Stimulated activated CD4-positive, alpha-beta T cell treated with anti-CD3 and anti-CD28 coated beads, TNF-alpha, amount 100 ng/mL, for 48 hours (primary cell): ENCODE data around the gene CBLC.
"Not testable (repeated sequence)": the region's sequence is repeated elsewhere in the genome, so short reads cannot be mapped to it uniquely, and the experiment has no call there.

ENCODE experiments used
- DNase-seq, 3 donors: peaks; one replicate each; pipeline ENCODE4 v3.0.0-alpha.2; 2020; ENCODE audit warnings: low read depth in 3 of 3

Gene CBLC

DNA sequence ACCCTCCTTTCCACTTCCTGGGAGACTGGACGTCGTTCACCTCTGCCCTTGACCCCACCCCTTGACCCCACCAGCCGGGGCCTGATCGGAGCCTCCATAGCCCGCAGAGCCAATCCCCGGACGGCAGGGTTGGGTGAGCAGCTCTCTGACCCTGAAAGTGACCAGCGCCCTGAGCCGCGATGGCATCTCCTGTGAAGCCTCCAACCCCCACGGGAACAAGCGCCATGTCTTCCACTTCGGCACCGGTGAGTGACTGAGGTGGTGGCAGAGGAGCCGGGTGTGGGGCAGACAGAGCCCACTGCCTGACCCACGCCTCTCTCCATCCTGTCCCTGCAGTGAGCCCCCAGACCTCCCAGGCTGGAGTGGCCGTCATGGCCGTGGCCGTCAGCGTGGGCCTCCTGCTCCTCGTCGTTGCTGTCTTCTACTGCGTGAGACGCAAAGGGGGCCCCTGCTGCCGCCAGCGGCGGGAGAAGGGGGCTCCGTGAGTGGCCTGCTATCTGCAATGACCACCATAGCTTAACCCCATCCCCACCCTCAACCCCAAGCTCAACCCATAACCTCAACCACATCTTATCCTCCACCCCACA, 41.6 kb downstream of the CBLC start:
- DNase-seq = no peak

DNA sequence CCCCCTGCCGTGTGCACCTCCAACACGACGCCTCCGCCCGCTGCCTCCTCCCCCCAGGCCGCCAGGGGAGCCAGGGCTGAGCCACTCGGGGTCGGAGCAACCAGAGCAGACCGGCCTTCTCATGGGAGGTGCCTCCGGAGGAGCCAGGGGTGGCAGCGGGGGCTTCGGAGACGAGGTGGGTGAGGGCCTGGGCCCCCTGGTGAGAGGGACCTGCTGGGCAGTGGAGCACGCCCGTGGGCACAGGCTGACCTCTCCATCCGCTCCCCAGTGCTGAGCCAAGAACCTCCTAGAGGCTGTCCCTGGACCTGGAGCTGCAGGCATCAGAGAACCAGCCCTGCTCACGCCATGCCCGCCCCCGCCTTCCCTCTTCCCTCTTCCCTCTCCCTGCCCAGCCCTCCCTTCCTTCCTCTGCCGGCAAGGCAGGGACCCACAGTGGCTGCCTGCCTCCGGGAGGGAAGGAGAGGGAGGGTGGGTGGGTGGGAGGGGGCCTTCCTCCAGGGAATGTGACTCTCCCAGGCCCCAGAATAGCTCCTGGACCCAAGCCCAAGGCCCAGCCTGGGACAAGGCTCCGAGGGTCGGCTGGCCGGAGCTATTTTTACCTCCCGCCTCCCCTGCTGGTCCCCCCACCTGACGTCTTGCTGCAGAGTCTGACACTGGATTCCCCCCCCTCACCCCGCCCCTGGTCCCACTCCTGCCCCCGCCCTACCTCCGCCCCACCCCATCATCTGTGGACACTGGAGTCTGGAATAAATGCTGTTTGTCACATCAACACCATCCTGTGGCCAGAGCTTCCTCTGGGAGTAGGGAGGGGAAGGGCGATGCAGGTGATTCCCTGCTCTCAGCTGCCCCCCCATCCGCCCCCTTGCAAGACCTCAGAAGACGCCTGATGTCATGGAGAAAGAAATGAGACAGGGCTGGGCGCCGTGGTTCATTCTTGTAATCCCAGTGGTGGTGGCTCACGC, 43.2 kb downstream of the CBLC start:
- no peak for DNase-seq

DNA sequence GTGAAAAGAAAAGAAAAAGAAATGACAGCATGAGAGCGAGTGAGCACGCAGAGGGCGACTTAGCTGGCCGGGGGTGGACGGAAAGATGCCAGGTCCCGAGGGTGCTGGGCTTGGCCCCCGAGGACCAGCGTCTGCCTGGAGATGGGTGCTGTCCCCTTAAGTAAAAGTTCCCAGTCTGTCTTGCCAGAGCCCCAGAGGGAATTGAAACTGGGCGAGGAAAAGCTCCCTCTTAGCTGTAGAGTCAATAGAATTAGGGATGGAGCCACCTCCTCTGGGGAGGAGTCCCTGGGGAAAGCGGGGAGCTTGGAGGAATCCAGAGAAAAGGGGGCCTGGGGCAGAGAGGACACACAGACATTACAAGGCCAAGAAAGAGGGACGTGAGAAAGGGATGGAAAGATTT, 44.5 kb downstream of the CBLC start:
- DNase-seq = no peak

DNA sequence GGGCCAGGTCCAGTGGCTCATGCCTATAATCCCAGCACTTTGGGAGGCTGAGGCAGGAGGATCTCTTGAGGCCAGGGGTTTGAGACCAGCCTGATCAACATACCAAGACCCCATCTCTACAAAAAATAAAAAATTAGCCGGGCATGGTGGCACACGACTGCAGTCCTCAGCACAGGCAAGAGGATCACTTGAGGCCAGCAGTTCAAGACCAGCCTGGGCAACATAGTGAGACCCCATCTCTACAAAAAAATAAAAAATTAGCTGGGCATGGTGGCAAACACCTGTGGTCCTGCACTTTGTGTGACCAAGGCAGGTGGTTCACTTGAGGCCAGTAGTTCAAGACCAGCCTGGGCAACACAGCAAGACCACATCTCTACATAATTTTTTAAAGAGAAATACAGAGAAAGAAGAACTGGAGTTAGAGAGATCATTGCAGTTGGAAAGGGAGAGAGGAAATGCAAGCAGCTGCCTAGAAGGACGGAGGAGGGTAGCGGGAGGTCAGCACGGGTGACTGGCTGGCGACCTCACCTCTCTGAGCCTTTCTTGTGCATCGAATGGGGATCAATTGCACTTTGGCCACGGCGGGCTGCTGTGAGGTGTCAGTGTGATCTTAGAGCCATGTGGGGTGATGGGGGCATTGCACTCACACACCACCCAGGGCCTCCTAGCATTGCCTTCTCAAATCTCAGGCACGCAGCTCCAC, 45.1 kb downstream of the CBLC start:
- DNase-seq = no peak

DNA sequence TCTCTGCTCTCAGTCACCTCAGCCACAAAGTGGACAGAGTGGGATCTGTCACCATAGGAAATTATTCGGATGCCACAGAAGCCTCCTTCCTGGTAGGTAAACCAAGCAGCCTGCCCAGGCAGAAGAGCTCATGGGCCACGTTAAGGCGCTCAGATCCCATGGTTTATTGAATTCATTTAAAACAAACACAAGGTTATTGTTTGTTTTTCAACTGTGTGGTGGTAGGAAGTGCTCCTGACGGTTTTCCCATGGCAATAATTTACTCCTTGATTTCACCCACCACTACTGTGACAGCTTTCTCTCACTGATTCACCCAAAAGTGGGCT, 45.6 kb downstream of the CBLC start:
- no peak for DNase-seq

- no peak for DNase-seq
Measured at GRCh38 chr19:44824761-44825160, 47.1 kb downstream of the CBLC start.

DNA sequence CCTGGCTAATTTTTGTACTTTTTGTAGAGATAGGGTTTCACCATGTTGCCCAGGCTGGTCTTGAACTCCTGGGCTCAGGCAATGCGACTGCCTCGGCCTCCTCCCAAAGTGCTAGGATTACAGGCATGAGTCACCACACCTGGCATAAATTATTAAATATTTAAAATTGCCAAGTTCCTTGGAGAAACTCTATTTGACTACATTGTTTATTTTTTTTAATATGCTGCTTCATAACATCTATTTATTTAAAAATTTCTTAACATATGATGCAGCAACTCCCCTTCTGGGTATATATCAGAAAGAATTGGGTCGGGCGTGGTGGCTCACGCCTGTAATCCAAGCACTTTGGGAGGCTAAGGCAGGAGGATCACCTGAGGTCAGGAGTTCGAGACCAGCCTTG, 55.2 kb downstream of the CBLC start:
- DNase-seq = not testable (repeated sequence)

GRCh38 chr19:44834399-44834798, 56.7 kb downstream of the CBLC start:
- not testable (repeated sequence) for DNase-seq

DNA sequence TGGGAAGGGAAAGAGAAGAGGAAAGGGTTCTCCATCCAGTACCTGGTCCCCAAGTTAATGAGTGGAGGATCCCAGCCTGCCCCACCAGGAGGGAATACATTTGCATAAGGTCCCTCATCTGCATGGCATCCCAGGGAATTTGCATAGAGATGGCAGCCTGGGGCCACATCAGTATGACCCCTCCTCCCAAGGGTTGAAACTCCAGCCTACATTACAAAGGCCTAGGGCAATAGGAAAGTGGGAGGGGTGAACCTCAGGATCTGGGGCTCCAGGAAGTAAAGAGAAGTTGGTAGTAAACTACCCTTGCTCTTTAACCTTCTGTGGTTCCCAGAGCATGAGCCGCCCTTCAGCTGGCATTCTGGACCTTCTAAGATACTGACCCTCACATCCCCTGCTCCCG, 61.6 kb downstream of the CBLC start:
- no peak for DNase-seq

DNA sequence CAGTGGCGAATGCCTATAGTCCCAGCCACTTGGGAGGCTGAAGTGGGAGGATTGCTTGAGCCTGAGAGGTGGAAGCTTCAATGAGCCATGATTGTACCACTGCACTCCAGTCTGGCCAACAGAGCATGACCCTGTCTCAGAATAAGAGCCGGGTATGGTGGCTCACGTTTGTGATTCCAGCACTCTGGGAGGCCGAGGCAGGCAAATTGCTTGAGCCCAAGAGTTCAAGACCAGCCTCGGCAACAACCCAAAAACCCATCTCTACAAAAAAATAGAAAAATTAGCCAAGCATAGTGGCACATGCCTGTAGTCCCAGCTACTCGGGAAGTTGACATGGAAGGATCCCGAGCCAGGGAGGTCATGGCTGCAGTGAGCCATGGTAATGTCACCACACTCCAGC, 63.1 kb downstream of the CBLC start:
- no peak for DNase-seq

- DNase-seq = no peak
Measured at GRCh38 chr19:44841231-44841630, 63.5 kb downstream of the CBLC start.

- no peak for DNase-seq
Measured at GRCh38 chr19:44845286-44845611, 67.6 kb downstream of the CBLC start.

DNA sequence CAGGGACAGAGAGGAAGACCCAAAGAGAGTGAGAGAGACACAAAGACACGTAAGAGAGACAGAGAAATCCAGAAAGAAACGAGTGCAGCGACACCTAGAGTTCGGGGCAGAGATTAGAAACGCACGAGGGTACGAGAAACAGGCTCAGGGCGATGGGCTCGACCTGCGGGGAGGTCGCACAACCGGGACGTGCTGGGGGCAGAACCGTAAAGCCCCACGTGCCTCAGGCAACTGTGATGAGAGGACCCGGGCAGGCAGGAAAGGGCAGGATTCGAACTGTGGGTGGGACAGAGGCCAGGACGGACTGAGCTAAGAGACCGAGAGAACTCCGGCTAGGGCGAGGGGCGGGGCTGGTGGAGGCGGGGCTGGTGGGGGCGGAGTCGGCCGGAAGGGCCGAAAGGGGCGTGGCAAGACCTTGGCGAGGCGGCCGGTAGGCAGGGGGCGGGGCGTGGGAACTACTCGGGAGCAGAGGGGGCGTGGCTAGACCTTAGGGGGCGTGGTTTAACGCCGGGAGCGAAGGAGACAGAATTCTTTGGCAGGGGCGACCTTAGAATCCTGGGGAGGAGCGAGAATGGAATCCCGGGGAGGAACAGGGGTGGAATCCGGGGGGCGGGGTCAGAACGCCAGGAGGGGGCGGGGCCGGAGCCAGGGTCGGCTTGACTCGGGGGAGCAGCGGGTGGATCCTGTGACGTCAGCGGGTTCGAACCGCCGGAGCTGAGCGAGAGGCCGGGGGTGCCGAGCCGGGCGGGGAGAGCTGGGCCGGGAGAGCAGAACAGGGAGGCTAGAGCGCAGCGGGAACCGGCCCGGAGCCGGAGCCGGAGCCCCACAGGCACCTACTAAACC, 68.1 kb downstream of the CBLC start, which contains the start of gene NECTIN2:
NECTIN2 (plus strand) TSS at position 686 of the 843 bp plus-strand sequence. CDS start 229 bp downstream, outside the sequence.
- peak; percentile 83 to 97 (median 96) for DNase-seq

GRCh38 chr19:44846455-44847143, 68.9 kb downstream of the CBLC start:
- DNase-seq = no peak

DNA sequence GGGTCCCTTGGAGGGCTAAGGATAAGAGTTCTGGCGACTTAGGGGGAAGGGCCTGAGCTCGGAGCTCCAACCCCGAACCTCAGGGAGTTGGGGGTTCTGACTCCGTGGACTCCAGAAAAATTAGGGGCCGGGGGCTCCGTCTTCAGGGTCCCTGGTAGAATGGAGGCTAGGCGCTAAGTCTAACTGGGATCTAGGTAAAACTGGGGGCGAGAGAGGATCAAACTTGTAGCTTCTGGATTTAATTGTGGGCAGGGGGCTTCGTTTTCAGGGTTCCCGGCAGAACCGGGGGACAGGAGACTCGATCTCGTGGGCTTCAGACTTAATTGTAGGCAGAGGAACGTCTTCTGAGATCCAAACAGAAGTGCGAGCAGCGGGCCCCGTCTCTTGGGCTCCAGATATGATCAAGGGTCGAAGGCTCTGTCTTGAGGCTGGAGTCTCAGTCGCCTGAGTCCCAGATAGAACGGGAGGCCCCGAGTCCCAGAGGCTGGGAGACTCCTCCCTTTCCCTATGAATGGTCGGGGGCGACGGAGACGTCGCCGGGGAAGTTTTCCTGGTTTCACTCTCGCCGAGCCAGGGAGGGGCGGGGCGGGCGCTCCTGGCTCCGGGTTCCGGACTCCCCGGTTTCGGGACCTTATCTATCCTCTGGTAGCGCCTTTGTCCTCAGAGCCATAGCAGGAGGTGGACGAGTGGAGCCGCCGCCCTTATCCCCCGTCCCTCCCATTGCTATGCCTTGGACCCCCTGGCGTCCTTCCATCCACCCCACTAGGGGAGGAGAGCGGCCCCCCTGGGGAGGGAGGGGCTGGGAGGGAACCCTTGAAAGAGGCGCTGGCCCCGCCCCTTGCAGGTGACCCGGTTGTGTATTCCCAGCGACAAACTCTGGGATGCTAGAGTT, 69.7 kb downstream of the CBLC start:
- DNase-seq = no peak

GRCh38 chr19:44848036-44848811, 70.5 kb downstream of the CBLC start:
- DNase-seq = no peak

DNA sequence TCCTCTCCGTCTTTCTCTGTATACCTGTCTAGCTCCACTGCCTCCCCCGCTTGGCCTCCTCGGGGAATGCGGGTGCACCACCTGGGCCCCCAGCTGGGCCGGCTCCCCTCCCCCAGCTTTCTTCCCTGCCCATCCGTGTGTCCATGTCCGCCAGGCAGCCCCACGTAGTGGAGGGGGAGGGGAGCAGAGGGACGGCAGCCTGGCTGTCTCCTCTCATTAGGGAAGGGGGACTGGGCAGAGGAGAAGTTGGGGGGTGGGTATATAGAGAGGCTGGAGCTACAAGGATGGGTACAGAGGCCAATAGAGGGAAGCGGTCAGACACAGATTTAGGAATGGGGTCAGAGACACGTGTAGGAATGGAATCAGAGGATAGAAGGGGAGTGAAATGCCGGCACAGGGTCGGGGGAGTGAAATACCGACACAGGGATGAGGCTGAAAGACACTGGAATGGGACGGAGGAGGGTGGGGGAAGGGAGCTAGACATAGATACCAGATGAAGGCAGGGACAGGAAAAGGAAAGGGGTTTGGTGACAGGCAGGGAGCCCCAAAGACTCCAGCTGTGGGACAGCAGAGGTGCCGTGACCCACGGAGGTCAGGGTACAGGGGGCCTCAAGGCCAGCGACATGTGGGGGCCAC, 71.2 kb downstream of the CBLC start:
- DNase-seq = no peak
